Measurements from ENCODE around the gene EPHA8.

- TF ChIP-seq CTCF (IDR thresholded peaks at IDR 0.05; ENCODE audit: low read length) (no peak), EZH2 (optimal IDR thresholded peaks at IDR 0.05; ENCODE audit: low read depth, low read length) (no peak)
Measured at GRCh38 chr1:22526677-22527076, 36.6 kb upstream of the EPHA8 start.

Data from MM.1S (cell line).